LNCaP clone FGC (cell line): ENCODE results near the gene UBE2E1.
"Not testable (repeated sequence)": the region's sequence is repeated elsewhere in the genome, so short reads cannot be mapped to it uniquely, and the experiment has no call there.

Source experiments
- DNase-seq: peaks from one replicate; pipeline ENCODE4 v3.0.0-alpha.2; 2011; ENCODE audit warnings: low read depth
- H3K4me3 ChIP-seq: 2 replicates; pipeline ENCODE4 v1.5.1; 2011; ENCODE audit warnings: mild to moderate bottlenecking, low read depth, low read length, control low read depth
- TF ChIP-seq, protein P1 (sequence below): IDR thresholded peaks from 2 replicates; pipeline ENCODE4 v1.5.1; 2012; ENCODE audit warnings: mild to moderate bottlenecking; ENCODE audit not compliant: control insufficient read depth, insufficient read depth; ENCODE audit errors: extremely low read depth

Gene UBE2E1

DNA sequence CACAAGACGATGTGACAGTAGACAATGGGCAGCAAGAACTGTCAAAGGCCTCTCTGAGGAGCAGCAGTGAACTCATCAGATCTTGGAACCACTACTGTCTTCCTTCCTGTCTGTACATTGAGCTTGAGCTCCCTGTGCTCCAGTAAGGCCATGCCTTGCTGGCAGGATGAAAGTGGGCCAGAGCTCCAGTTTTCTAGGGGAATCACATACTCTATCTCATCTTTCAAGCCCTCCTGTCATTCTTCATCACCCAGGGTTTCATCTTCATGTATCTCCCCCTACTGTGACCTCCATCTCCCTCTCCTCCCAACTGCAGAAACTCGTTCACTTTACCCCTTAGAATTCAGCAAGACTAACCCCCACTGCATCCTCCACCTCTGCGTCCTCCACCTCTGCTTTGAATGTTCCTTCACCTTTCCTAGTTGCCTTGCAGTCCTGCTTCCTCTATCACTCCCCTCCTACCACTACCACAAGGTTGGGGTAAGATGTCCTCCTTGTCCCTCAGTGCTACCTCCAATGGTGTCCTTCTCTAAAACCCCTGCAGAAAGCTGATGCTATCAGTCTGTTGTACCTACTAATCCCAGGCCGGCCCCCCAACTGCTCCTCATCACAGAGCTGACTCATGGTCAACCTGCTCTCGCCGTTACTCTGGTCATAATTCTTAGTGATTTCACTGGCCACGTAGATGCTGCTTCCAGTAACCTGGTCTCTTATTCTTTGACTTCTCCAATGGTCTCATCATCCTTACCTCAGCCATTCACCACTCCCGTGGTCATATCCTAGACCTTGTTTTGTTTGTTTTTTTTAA, 88.7 kb downstream of the UBE2E1 start:
- DNase-seq, result no peak
- H3K4me3 ChIP-seq, result no peak overlapping the region
- TF ChIP-seq, protein P1, sequence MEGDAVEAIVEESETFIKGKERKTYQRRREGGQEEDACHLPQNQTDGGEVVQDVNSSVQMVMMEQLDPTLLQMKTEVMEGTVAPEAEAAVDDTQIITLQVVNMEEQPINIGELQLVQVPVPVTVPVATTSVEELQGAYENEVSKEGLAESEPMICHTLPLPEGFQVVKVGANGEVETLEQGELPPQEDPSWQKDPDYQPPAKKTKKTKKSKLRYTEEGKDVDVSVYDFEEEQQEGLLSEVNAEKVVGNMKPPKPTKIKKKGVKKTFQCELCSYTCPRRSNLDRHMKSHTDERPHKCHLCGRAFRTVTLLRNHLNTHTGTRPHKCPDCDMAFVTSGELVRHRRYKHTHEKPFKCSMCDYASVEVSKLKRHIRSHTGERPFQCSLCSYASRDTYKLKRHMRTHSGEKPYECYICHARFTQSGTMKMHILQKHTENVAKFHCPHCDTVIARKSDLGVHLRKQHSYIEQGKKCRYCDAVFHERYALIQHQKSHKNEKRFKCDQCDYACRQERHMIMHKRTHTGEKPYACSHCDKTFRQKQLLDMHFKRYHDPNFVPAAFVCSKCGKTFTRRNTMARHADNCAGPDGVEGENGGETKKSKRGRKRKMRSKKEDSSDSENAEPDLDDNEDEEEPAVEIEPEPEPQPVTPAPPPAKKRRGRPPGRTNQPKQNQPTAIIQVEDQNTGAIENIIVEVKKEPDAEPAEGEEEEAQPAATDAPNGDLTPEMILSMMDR, result no peak

GRCh38 chr3:23895181-23895580, 89.4 kb downstream of the UBE2E1 start:
- TF ChIP-seq, protein P1, result no peak
- H3K4me3 ChIP-seq, result no peak overlapping the region
- no peak for DNase-seq

DNA sequence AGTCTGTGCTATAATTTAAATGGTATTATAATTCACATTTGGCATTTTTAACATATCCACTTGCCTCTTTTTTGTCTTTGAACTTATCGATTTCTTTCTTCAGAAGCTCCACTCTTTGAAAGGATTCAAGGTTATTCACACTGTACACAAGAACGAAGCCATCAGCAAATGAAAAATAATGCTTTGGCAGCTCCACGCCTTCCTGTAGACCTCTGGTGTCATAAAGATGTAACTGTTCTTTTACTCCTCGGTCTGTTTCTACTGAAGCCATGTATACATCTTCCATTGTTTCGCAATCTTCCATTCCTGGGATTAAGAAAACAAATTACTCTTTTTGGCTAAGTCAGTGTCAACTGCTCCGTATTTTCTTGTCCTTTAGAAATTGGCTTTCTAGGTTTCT, 95.0 kb downstream of the UBE2E1 start:
- DNase-seq, result no peak
- no peak overlapping the region for H3K4me3 ChIP-seq
- TF ChIP-seq, protein P1, result no peak

DNA sequence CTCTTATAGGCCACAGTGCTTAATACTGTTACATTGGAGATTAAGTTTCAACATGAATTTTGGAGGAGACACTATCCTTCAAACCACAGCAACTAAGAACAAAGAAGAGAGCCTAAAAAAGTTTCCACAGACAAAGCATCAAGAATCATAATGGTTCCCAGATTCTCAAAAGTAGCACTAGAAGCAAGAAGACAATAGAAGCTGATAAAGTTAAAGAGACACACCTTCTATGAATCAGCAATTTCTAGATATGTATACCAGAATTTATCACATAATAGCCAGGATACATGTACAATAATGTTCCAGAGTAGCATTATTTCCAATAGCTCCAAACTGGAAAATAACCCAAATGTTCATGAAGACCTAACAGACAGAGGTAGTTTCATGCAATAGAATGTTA, 98.8 kb downstream of the UBE2E1 start:
- H3K4me3 ChIP-seq, result no peak overlapping the region

DNA sequence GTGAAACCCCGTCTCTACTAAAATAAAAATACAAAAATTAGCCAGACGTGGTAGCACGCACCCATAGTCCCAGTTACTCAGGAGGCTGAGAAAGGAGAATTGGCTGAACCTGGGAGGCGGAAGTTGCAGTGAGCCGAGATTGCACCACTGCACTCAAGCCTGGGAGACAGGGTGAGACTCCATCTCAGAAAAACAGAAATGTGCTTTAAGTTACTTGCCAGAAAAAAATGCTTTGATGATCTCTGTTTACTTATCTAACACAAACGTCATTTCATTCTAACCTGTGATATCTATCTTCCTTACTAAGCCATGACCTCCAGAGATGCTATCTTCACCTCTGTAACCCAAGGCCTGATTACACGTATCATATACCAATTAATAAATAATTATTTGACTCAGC, 103.6 kb downstream of the UBE2E1 start:
- no peak overlapping the region for H3K4me3 ChIP-seq
- TF ChIP-seq, protein P1, result no peak
- DNase-seq, result no peak

More for the DNA sequence above, 98.8 kb downstream of the UBE2E1 start:
- no peak for DNase-seq
- TF ChIP-seq, protein P1, result no peak

DNA sequence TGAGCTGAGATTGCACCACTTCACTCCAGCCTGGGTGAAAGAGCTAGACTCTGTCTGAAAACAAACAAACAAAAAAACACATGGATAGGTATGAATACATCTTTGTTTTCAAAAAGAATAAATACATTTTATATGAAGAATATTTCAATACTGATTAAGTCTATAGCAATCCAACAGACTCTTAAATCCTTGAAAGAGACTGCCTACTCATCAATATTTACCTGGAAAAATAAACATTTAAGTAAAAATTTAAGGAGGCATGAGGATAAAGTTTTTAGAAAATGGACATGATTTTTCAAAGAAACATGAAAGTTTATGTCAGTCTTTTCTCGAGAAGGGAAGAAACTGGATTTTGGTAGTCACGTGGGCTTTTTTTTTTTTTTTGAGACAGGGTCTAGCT, 105.6 kb downstream of the UBE2E1 start:
- TF ChIP-seq, protein P1, result no peak
- DNase-seq, result no peak
- no peak overlapping the region for H3K4me3 ChIP-seq

GRCh38 chr3:23912335-23912734, 106.6 kb downstream of the UBE2E1 start:
- not testable (repeated sequence) for DNase-seq, H3K4me3 ChIP-seq
